Kidney tubule cell (primary cell): ENCODE data around the gene C3orf62.

Experiments
- DNase-seq: peaks from one replicate; pipeline ENCODE4 v3.0.0-alpha.2; 2018; ENCODE audit warnings: low spot score

The C3orf62 gene

DNA sequence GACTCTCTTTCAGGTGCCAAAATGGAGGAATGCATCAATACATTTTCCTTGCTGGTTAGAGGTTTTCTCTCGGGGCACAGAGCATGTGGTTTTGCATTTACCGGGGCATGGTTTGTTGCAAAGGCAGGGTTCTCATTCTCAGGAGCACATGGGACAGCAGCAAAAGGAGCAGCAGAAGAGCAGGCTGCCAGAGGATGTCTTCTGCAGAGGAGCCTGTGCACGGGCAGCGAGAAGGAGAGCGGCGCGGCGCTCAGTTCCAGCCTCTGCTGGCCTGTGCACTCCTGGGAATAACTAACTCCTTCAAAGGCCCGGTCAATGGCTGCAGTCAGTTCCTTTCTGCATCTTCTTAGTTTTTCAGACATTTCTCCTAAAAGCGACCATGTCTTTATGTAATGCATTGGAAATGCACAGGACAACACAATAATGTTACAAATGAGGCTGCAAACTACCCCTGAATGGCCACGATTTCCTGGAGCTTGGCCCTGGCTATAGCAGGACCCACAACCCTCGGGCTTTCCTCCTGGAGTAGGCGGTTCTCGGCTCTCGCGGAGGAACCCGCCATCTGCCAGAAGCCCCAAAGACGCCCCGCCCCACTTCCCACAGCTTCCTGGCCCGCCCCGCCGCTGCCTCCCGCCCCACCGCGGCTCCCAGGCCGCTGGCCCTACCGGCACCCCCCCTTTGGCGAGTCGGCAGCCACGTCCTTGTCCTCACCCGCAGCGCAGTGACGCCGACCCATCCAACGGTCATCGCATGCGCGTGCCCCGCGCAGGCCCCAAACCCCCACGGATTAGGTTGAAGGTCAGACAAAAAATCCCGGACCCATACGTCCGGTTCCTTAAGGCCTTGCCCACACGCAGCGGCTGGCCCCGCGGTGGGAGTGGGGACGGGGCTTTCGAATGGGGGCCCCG, at the start of gene C3orf62:
Gene C3orf62, minus strand, starts transcription at position 758 of the 908 bp plus-strand sequence. Its CDS starts 360 bp downstream, at position 398.
- peak; percentile 78 for DNase-seq

DNA sequence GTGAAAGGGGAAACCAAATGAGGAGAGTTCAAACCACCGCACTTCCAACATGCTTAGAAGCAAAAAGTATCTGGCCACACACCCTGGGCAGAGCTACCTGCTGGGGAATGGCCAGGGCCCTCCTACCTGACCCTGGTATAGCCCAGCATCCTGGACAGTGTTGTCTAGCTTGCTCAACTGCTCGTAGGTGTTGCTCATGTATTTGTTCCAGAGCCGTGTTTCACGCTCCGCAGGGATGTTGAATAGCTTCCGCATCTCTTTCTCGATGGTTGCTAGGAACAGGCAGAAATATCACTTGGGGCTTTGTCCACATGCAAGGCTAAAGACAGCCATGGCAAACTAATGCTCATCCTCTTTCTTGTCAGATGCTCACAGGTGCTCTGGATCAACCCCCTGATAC, 47.7 kb upstream of the C3orf62 start:
- DNase-seq = no peak

DNA sequence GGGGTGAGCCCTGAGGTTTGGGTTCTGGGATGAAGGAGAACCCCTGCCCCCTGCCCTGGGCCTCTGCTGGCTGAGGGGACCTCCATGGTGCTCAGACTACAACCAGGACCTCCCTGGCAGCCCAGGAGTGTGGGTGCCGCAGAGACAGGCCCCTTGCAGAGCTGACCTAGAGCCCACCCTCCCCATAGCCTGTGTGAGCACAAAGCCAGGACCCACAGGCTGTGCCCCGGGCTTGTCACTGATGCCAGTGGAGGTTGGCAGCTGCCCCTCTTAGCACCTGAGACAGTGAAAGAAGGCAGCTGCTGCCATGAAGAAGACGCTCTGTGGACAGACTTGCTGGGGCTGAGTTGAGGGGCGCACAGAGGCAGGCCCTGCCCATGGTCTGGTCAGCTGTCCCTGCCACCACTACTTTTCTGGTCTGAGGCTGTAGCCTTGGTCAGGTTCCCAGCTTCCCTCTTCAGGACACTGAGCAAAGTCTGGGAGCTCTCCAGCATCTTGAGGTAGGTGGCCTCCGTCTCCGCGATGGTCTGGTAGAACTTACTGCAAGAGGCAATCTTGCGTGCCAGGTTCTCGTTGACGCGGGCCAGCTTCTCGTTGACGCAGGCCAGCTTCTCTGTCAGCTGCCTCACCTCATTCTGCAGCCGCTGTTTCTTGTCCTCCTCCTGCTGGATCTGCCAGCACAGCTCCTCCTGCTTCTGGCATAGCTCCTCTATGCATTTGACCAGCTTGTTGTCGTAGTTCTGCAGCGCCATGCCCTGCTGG, 39.8 kb upstream of the C3orf62 start:
- DNase-seq = no peak

DNA sequence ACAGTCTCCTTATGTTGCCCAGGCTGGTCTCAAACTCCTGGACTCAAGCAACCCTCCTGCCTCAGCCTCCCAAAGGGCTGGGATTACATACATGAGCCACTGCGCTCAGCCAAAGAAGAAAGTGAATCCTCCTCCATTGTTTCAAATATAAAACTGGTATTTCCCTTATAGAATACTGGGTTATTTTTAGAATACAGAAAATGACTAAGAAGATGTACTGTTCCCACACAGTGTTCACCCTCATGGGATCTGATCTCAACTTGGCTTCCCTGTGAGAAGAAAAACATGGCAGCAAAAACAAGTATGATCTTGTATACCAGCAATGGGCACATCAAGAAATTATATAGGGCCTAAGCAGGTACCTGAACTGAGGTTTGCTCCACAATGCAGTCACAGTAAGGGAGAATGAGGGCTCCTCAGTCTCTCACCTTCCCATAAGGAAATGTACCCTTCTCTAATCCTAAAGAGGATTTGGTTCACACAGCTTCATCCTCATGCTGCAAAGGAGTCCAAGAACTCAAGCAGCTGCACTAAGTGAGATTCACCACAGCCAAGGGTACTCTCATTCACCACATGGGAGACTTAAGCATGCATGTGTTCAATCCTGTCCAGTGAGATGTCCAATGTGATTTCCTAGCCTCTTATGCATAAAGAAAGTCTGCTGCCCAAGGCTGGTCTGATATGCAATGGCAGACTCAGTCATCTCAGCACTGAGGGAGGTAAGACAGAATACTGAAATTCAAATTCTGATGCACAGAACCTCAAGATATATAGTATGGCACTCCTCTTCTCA, 37.1 kb upstream of the C3orf62 start:
- no peak for DNase-seq

DNA sequence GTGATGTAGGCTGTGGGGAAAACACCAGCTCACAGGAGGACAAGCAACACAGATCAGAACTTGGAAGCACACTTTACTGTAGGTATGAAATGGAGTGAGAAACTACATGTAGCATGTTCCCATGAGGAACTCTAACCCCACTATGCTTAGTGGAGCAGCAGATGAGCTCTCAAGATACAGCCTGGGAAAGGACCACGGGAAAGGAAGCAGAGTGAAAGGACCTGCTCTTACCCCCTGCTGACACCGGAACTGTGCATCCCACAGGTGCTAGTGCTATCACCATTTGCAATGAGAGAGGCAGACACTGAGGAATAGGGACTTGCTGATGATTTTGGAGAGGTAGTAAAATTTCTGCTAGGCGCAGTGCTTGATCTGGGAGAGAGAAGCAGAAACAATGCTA, 34.3 kb upstream of the C3orf62 start:
- DNase-seq = no peak

DNA sequence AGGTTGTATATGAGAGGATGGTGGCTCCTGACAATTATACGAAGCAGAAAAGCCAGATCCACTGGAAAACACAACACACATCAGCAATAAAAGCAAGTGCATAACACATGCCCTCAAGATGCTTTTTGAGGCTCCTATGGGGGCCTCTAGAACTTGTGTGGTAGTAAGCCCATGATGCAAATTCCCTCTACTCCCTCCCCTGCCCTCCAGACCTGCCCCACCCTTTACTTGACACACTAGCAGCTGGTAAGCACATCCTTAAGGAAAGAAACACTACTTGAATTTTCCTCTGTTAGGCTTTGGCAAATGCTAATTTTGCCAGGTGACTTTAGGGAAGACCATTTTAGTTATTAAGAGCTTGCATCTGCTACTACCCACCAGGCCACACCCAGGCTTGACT, 33.6 kb upstream of the C3orf62 start:
- no peak for DNase-seq

DNA sequence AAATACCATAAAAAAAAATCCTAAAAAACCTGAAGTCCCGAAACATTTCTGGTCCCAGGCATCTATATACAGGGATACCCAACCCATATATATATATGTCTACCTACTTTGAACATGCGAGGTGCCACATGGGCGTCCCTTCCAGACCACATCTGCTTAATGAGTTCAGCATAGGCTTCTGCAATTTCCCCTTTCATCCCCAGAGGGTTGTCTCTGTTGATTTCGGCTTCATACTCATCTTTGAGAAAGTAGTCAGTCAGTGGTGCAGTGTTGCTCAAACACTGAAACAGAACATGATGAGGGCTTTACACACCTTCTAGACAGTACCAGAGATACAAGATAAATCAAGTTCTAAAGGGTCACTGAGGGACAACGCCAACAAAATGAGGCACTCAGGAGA, 28.6 kb upstream of the C3orf62 start:
- no peak for DNase-seq

DNA sequence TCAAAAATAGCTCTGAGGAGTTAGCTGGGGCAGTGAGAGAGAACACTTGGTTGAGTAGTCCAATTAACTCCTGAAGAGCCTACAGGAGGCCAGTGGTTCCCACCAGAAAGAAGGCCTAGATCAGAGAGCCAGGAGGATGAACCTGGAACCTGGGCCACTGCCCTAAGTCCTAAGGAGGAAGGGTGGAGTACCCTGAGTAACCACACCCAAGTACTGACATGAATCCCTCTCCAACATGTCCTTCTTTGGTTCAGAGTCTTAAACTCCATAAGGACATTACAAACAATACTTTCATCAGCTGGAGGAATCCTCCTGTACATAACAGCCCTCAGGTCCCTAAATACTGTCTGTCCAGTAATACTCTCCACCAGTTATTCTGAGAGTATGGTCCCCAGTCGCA, 25.6 kb upstream of the C3orf62 start:
- no peak for DNase-seq

DNA sequence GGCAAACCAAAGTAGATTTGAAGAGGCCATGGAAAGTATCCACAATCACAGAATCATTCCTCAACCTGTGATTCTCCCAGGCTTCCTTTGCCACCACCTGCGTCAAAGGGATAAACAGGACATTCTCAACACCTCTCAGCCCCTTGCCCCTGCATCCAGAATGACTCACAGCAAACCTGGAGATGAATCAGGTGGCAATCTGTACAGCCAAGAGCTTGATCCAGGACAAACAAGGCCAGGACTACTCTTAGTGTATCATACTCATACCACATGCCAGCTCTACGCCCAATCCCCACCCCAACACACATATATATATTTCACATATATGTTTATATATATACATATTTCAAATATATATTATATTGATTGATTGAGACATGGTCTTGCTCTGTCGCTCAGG, 23.6 kb upstream of the C3orf62 start:
- DNase-seq = no peak

DNA sequence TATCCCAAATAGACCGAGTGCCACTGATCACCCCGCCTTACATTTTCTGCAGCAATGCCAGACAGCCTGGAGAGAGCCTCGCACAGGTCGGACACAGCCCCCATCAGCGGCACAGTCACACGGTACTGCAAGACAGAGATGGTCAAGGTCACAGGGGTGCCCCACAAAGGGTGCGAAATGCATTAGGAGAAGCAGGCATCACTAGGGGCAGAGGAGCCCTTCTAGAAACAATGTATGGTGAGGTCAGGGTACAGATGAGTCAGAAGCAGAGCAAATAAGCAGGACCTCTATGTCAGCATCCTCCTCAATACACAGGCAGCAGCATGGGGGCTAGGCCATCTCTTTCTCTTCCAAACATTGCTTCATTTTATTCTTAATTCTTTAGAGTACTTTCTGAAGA, 21.5 kb upstream of the C3orf62 start:
- DNase-seq = no peak

DNA sequence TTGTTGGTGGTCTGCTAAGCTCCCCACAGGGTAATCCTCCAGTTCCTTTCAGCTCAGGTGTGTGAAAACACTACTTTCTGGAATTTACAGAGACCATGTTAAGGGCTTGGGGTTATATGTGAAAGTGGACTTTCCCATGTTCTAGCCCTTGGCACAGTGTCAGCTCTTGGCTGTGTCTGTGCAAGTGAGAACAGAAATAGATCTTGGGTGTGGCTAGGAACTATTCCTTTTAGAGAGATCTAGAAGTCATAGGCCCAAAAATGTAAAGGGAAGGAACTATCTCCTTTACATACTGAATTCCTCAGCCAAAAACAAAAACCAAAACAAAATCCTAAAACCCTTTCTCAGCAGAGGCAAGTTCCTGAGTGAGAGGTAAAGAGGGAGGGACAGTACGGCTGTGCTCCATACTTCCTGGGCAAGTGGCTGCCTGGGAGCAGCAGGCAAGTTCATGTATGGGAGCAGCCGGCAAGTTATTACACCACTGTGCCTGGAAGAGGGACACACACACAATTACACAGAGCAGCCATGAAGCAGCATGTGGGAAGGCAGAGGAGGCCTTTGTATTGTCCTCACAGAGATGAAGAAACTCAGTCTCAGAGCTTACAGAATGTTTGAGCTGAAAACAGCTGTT, 19.9 kb upstream of the C3orf62 start:
- DNase-seq = no peak

DNA sequence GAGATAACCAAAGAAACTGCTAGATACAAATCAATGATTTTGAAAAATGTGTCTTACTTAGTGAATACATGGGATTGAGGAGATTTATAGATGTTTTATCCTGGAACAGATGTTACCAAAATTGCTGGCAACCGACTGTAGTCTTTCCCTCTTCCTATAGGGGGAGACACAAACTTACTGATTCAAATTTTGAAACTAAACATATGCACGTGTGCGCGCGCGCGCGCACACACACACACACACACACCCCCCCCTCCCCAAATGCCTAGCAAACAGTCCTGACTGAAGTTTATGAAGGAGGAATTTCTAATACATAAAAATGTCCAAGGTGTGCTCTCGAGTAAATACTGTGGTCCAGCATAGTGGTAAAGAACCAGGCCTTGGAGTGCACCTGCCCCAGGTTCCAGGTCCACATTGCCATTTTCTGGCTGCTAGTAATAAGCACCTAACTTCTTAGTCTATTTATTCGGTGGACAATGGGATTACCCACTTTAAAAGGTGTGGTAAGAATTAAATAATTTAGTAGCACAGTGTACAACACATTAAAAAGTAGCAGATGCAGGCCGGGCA, 18.5 kb upstream of the C3orf62 start:
- peak; percentile 11 for DNase-seq

DNA sequence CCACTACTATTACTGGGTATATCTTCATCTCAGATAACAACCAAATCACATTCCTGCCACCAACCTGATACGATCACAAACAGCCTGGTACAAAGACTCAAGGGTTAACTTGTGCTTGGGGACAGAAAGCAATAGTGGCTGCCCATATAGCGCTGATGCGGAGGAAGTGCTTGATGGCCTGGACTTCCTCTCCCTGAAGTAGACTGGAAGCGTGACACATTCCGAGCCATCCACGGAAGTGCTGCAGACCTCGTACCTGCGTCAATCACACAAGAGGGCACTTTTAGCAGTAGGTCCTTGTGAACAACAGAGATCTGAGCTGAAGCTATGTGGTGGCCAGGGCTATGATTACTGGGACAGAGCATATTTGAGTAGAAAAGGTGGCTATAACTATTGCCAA, 17.3 kb upstream of the C3orf62 start:
- DNase-seq = no peak

DNA sequence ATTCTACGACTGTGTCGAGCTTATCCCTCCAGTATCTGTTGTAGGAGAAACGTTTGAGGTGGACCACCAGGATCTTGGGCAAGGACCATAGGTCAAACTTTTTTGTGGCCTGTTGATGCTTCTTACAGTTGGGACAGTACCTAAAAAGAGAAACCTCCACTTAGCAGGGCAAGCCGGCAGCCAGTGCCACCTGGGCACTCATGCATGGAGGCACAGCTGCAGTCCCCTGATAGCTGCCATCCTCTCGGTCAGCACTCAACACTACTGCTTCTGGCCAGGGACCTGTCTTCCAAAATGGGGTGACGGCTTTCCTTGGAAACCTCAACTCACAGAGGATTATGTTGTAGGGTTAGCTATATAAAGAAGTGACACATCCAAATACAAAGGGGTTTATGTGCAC, 7.0 kb upstream of the C3orf62 start:
- no peak for DNase-seq

DNA sequence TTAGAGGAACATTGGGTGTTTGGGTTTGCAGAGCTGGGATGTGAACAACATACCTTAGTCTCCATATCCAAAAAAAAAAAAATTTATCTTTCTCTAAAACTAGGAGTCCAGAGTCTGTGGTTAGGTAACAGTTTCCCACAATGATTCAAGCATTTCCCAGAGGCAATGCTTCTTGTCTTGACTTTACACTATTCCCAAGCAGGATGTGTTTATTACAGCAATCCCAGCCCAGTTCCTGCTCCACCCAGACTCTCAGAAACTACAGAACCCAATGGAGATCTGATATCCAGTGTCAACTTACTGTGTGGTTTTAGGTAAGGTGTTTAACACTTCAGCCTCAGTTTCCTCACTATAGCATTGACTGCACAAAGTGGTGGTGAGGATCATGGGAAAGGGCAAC, 2.3 kb upstream of the C3orf62 start:
- no peak for DNase-seq

DNA sequence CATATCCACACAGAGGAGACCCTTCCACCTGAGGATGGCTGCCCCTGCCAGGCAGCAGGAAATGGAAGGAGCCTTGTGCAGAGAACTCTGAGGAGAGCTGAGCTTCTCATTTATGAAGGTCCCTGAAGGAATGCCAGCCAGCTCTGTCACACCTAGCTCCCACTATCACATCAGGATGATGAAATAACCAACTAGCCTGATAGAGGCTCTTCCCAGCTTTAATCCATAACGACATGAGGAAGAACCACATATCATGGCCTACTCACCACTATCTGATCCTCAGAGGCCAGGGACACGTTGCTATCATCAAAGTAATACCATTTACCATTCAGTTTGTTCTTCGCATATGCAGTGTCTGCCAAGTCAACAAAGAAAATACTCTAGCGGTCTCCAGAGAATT, 1.5 kb upstream of the C3orf62 start:
- DNase-seq = no peak

DNA sequence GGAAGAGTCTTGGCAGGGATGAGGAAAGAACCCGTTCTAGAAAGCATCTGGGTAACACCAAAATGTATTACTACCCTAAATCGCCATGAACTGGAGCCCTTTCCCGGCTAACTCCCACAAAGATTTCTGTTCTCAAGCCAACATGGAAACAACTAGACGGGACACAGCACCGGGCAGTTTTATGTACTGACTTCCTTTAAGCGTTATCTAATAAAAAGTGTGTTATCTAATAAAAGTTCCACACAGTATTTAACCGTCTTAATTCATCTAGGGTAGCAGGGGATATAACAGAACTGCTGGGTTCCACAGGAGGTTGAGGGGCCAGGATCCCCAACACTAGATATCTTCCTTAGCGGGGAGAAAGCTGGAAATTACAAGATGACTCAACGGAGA, 347 bp upstream of the C3orf62 start:
- no peak for DNase-seq

DNA sequence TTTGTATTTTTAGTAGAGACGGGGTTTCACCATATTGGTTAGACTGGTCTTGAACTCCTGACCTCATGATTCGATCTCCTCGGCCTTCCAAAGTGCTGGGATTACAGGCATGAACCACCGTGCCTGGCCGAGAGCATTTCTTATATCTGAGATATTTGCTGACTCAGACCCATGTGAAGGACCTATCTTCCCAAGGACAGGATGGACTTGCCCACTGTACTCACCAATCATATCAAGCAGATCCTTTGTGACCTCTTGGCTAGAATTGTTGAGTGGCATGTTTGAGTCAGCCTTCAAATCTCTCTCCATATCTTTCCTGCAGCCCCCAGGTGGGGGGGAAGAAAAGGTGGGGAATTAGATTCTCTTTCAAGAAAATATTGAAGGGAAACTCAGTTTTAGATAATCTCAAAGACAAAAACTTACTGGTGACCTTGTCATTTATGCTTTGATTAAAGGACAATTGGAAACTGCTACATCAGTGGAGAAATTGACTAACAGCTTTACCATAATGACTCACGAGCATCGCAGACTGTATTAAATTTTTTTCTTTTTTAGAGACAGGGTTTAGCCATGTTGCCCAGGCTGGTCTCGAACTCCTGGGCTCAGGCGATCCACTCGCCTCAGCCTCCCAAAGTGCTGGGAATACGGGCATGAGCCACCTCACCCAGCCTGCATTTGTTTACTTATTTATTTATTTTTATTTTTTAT, 3.1 kb downstream of the C3orf62 start:
- DNase-seq = no peak

DNA sequence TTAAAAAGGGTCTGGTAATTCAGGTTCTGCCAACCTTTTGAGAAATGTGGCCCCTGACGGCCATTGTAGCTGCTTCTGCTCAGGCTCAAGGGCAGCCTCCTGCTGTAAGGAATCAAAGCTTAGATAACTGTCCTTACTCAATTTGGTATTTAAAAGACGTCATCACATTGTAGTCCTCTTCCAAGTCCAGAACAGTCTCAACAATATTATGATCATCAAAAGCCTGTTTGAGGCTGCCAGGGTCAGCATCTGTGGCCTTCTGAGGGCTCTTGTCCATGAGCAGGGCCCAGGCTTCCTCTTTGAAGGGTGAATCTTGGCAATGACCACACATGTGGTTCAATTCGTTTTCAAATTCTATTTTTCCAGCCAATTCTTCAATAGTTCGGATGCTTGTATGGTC, 6.0 kb downstream of the C3orf62 start:
- no peak for DNase-seq

DNA sequence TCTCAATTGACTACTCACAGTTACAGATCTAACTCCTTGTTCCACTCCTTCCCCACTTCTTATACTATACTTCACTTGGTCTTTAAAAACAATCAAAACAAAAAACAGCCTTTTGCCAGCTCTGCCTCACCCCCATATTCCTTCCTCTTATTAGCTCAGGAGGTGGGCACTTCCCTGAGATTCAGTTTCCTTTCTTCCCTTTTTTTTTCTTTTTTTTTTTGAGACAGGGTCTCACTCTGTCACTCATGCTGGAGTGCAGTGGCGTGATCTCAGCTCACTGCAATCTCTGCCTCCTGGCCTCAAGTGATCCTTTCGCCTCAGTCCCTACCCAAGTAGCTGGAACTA, 6.9 kb downstream of the C3orf62 start:
- DNase-seq = no peak

DNA sequence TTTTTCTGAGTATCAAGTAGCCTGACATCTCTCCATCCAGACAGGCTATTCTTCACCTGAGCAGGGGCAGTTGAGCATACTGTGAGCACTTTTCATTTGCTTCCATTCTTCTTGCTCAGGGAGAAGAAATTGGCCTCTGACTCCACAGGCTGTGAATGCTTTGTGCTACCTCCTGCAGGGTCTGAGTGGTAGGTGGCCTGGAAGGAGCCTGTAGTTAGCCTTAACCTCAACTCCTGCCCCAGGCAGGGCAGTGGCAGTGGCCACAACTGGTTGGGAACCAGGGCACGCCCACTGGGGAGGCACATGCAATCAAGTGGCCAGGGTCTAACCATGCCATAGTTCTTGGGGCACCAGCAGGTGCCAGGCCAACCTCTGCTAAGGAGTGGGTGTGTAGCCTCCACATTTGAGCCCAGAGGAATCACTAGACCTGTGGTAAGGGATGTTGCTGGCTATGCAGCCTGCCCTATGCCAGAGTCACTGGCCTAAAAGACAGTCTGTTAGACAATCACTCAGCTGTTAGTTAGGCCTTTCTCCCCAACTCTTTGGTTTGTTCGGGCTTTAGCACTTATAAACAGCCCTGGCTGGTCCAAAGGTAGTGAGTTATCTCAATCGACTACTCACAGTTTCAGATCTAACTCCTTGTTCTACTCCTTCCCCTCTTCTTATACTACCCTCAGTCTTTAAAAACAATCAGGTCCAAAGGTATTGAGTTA, 7.4 kb downstream of the C3orf62 start:
- DNase-seq = no peak
